ENCODE data around the gene EPHB1. TPM values are rescaled to one million over a fixed set of nuclear protein-coding genes. Genes with fewer than 3 reads are reported as not detected.
"Not testable (repeated sequence)": the region's sequence is repeated elsewhere in the genome, so short reads cannot be mapped to it uniquely, and the experiment has no call there.

EPHB1 gene
- total RNA-seq, 3 donors from 2014 or later: 1.8 to 5.9 (median 3.4) TPM

DNA sequence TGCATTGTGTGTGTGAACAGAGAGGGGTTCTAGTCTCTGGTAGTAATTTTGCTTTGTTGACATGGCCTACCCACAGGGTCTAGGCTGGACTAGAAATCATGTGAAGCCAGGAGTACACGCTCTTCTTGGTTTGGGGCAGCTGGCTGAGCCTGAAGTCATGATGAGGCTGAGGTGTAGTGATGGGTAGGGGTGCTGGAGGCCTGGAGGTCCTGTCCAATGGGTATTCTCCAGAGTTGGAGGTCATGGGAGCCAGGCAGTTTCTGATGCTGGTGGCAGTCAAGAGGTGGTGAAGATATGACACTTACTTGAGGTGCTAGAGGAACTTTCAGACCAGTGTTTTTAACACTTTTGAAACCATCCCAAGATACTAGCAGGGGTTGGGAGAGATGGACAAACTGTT is 18.5 kb upstream of the EPHB1 start:
- H3K9me3 ChIP-seq: no peaks in the 10 kb centered on the region
- intact Hi-C loops (cut with DNase I; ENCODE audit: low total_unique reads): no loop called here
- no peak overlapping the region for H3K4me3 ChIP-seq
- no peak overlapping the region for H3K27ac ChIP-seq
- H3K4me1 ChIP-seq: no peaks in the 10 kb centered on the region
- H3K27me3 ChIP-seq: no peaks in the 10 kb centered on the region
- TF ChIP-seq POLR2AphosphoS5 (IDR thresholded peaks at IDR 0.05): no peak
- DNase-seq (ENCODE audit: low spot score in 2 of 2): no peak
- no peaks in the 10 kb centered on the region for H3K36me3 ChIP-seq

DNA sequence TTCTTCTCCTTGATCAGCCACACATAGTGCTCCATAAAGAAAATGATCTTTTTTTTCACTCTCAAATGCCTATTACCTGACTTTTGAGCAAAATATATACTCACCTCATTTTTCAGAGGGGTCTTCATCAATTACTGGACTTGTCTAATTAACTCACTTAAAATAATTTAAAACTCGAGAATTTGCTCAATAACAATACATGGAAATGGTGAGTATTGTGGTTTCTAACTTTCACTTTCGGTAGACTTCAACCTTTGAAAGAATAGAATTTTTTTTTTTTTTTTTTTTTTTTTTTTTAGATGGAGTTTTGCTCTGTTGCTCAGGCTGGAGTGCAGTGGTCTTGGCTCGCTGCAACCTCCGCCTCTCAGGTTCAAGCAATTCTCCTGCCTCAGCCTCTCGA is 17.7 kb upstream of the EPHB1 start:
- no peaks in the 10 kb centered on the region for H3K27me3 ChIP-seq
- intact Hi-C loops (cut with DNase I; ENCODE audit: low total_unique reads): no loop called here
- no peaks in the 10 kb centered on the region for H3K9me3 ChIP-seq
- no peaks in the 10 kb centered on the region for H3K4me1 ChIP-seq
- DNase-seq (ENCODE audit: low spot score in 2 of 2): no peak
- no peak for TF ChIP-seq POLR2AphosphoS5 (IDR thresholded peaks at IDR 0.05)
- no peak for TF ChIP-seq POLR2A (IDR thresholded peaks at IDR 0.05)
- TF ChIP-seq, protein P1, sequence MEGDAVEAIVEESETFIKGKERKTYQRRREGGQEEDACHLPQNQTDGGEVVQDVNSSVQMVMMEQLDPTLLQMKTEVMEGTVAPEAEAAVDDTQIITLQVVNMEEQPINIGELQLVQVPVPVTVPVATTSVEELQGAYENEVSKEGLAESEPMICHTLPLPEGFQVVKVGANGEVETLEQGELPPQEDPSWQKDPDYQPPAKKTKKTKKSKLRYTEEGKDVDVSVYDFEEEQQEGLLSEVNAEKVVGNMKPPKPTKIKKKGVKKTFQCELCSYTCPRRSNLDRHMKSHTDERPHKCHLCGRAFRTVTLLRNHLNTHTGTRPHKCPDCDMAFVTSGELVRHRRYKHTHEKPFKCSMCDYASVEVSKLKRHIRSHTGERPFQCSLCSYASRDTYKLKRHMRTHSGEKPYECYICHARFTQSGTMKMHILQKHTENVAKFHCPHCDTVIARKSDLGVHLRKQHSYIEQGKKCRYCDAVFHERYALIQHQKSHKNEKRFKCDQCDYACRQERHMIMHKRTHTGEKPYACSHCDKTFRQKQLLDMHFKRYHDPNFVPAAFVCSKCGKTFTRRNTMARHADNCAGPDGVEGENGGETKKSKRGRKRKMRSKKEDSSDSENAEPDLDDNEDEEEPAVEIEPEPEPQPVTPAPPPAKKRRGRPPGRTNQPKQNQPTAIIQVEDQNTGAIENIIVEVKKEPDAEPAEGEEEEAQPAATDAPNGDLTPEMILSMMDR (IDR thresholded peaks at IDR 0.05): no peak
- H3K36me3 ChIP-seq: no peaks in the 10 kb centered on the region
- no peak overlapping the region for H3K27ac ChIP-seq
- H3K4me3 ChIP-seq: no peak overlapping the region

DNA sequence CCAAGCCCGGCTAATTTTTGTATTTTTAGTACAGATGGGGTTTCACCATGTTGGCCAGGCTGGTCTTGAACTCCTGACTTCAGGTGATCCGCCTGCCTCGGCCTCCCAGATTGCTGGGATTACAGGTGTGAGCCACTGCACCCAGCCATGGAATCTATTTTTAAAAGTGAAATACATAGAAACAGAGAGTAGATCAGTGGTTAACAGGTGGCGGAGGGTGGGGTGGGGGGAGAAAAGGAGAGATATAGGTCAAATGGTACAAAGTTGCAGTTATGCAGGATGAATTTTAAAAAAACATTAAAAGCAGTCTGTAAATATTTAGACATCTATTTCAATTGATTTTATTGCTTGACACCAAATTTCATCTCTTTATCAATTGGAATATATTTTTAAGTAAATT is 6.8 kb upstream of the EPHB1 start:
- not testable (repeated sequence) for H3K27me3 ChIP-seq, H3K9me3 ChIP-seq

DNA sequence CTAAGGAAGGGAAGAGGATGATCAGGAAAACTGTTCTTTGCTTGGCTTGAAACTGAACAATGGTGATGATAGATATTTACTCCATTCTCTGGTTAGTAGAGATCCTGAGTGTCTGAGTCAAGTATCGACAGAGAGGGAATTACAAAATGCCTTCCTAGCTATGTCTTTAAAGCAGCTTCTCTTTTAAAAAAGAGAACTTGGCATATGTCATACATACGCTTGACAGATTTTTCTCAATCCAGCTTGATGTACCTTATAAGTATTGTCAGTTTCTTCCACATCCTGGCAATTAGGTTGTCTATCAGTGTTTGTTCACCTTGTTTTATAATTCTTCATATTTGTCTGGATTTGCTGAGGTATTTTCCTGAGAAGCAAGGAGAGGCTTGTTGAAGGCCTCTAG is 5.0 kb upstream of the EPHB1 start:
- no peaks in the 10 kb centered on the region for H3K4me1 ChIP-seq
- no peak for TF ChIP-seq POLR2A (IDR thresholded peaks at IDR 0.05)
- TF ChIP-seq, protein P1 (IDR thresholded peaks at IDR 0.05): no peak
- TF ChIP-seq POLR2AphosphoS5 (IDR thresholded peaks at IDR 0.05): no peak
- no peaks in the 10 kb centered on the region for H3K36me3 ChIP-seq
- no peaks in the 10 kb centered on the region for H3K9me3 ChIP-seq
- no peak for DNase-seq (ENCODE audit: low spot score in 2 of 2)
- intact Hi-C loops (cut with DNase I; ENCODE audit: low total_unique reads): no loop called here
- no peak overlapping the region for H3K4me3 ChIP-seq
- no peak overlapping the region for H3K27ac ChIP-seq
- H3K27me3 ChIP-seq: no peaks in the 10 kb centered on the region

More for the DNA sequence above, 6.8 kb upstream of the EPHB1 start:
- DNase-seq (ENCODE audit: low spot score in 2 of 2); H3K27ac ChIP-seq; H3K4me1 ChIP-seq; intact Hi-C loops (cut with DNase I; ENCODE audit: low total_unique reads); H3K36me3 ChIP-seq; H3K4me3 ChIP-seq: not testable (repeated sequence)

DNA sequence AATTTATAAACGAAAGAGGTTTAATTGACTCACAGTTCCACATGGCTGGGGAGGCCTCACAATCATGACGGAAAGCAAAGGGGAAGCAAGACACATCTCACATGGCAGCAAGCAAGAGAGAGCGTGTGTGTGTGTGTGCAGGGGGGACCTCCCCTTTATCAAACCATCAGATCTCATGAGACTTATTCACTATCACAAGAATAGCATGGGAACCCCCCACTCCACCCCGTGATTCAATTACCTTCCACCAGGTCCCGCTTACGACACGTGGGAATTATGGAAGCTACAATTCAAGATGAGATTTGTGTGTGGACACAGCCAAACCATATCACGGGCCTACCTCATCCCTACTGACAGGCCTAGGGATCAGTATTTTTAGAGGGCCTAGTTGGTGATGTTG is 3.1 kb upstream of the EPHB1 start:
- no peak overlapping the region for H3K4me3 ChIP-seq
- peaks cover 0 to 5% of the 10 kb centered on the region in 2 donors for H3K4me1 ChIP-seq
- intact Hi-C loops (cut with DNase I; ENCODE audit: low total_unique reads): no loop called here
- no peak overlapping the region for H3K27ac ChIP-seq
- DNase-seq (ENCODE audit: low spot score in 2 of 2): no peak
- no peaks in the 10 kb centered on the region for H3K9me3 ChIP-seq
- TF ChIP-seq POLR2AphosphoS5 (IDR thresholded peaks at IDR 0.05): no peak
- TF ChIP-seq POLR2A (IDR thresholded peaks at IDR 0.05): no peak
- TF ChIP-seq, protein P1 (IDR thresholded peaks at IDR 0.05): no peak
- H3K36me3 ChIP-seq: no peaks in the 10 kb centered on the region
- peaks cover 0 to 14% of the 10 kb centered on the region in 2 donors for H3K27me3 ChIP-seq

DNA sequence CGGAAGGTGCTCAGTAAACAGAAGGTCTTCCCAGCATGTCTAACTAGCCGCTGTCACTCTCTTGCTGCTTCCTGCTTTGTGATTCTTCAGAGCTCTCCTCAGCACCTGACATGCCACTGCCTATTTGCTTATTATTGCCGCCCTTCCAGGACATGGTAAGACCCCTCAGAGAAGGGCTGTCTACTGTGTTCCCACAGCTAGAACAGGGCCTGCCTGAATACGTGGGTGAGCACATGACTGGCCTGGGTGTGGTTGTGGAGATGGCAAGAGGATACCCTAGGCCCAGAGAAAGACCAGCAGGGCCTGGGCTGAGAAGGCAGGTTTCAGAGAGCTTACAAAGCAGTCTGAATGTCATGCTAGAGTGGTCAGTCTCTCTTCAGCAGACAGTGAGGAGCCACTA is 2.4 kb upstream of the EPHB1 start:
- Histone ChIP-seq H3K27me3 (peaks cover 0 to 21% of the 10 kb centered on the region in 2 donors), H3K4me3 (no peak overlapping the region), H3K36me3 (no peaks in the 10 kb centered on the region), H3K9me3 (no peaks in the 10 kb centered on the region), H3K27ac (no peak overlapping the region), H3K4me1 (peaks cover 0 to 5% of the 10 kb centered on the region in 2 donors)
- intact Hi-C loops (cut with DNase I; ENCODE audit: low total_unique reads): no loop called here
- TF ChIP-seq POLR2A (IDR thresholded peaks at IDR 0.05) (no peak), POLR2AphosphoS5 (IDR thresholded peaks at IDR 0.05) (no peak)
- TF ChIP-seq, protein P1 (IDR thresholded peaks at IDR 0.05): no peak
- no peak for DNase-seq (ENCODE audit: low spot score in 2 of 2)
